CD4-positive, alpha-beta T cell (primary cell): ENCODE data around the gene IRF3. TPM values are rescaled to one million over a fixed set of nuclear protein-coding genes. Genes with fewer than 3 reads are reported as not detected.
A peak's percentile ranks its signal among the peaks of the same experiment; 100 is the strongest.

Source experiments
- ATAC-seq: fragments of 200-7000 bp; cut with Tn5 transposase; one replicate; pipeline ENCODE4 v1.10.0; 2022; ENCODE audit warnings: mild to moderate bottlenecking; ENCODE audit not compliant: poor library complexity
- CTCF ChIA-PET: fragments of 350-600 bp; sonication (Branson Sonifier 250); formaldehyde crosslinking; loops from one replicate; lab custom pipeline; 2021; ENCODE audit warnings: antibody characterized with exemption, inconsistent platforms; lab: Charles Lee
- POLR2A ChIA-PET: fragments of 350-600 bp; sonication (Branson Sonifier 250); formaldehyde crosslinking; loops from one replicate; lab custom pipeline; 2021; ENCODE audit warnings: antibody characterized with exemption, inconsistent platforms; lab: Charles Lee
- DNase-seq, 14 experiments: peaks; one replicate each; pipeline ENCODE4 v3.0.0-alpha.2; 2013 to 2020; ENCODE audit warnings: mixed read lengths in 2 of 14
- H3K27ac ChIP-seq, 2 donors: one replicate each; pipeline versions ENCODE4 v1.5.1 to v1.7.0; 2013; ENCODE audit warnings: low read length in 2 of 2, low read depth in 1 of 2, mild to moderate bottlenecking in 1 of 2
- H3K27me3 ChIP-seq, 2 experiments: 1 replicate in 1 of 2; 2 replicates in 1 of 2; pipeline versions ENCODE4 v1.6.1 to v1.7.0; 2013; ENCODE audit warnings: low read length in 2 of 2, control low read depth in 1 of 2, mild to moderate bottlenecking in 1 of 2, moderate library complexity in 1 of 2; ENCODE audit not compliant: insufficient read depth in 2 of 2, control insufficient read depth in 1 of 2
- H3K36me3 ChIP-seq: one replicate; pipeline ENCODE4 v1.6.1; 2013; ENCODE audit warnings: low read length, control low read depth; ENCODE audit not compliant: insufficient read depth
- H3K4me1 ChIP-seq: one replicate; pipeline ENCODE4 v1.6.1; 2013; ENCODE audit warnings: low read length, control low read depth; ENCODE audit not compliant: insufficient read depth
- H3K4me3 ChIP-seq: one replicate; pipeline ENCODE4 v1.5.1; 2013; ENCODE audit warnings: mild to moderate bottlenecking, low read length, moderate library complexity
- H3K9me3 ChIP-seq, 2 experiments: 1 replicate in 1 of 2; 2 replicates in 1 of 2; pipeline versions ENCODE4 v1.6.1 to v1.7.0; 2013; ENCODE audit warnings: low read length in 2 of 2, mild to moderate bottlenecking in 2 of 2, control low read depth in 1 of 2, moderate library complexity in 1 of 2; ENCODE audit not compliant: control insufficient read depth in 1 of 2, insufficient read depth in 1 of 2
- H3K27ac Mint-ChIP-seq: one replicate; pipeline ENCODE4 v1.8.0; 2020; ENCODE audit warnings: mixed read lengths
- H3K27me3 Mint-ChIP-seq: one replicate; pipeline ENCODE4 v1.8.0; 2021; ENCODE audit warnings: mixed read lengths
- H3K36me3 Mint-ChIP-seq: one replicate; pipeline ENCODE4 v1.8.0; 2021; ENCODE audit warnings: low read depth, mixed read lengths
- H3K4me1 Mint-ChIP-seq: one replicate; pipeline ENCODE4 v1.8.0; 2021; ENCODE audit warnings: low read depth, mixed read lengths
- H3K4me3 Mint-ChIP-seq: one replicate; pipeline ENCODE4 v1.8.0; 2020; ENCODE audit warnings: mild to moderate bottlenecking, mixed read lengths
- H3K9me3 Mint-ChIP-seq: one replicate; pipeline ENCODE4 v1.8.0; 2020; ENCODE audit warnings: mixed read lengths
- intact Hi-C, 2 experiments: fragments of 100-400 bp; cut with DNase I in 1 of 2; cut with micrococcal nuclease in 1 of 2; formaldehyde crosslinking; loops; one replicate each; pipeline versions ENCODE4 v1.15.1 to v1.9.0; 2023 to 2025; cut with DNase I, micrococcal nuclease
- total RNA-seq, 174 experiments: library from RNA in 2 of 174; stranded (reverse) in 2 of 174; gene quantifications; one replicate each; pipeline ENCODE4 v1.2.3 and lab custom pipeline; 2021 to 2026
- TF ChIP-seq, protein P1 (sequence below): fragments of 200-600 bp; IDR thresholded peaks from one replicate; pipeline ENCODE4 v1.8.0; 2022; ENCODE audit warnings: antibody characterized with exemption, mild to moderate bottlenecking

IRF3 gene
- total RNA-seq, 2 experiments from 2014 or later: 109 to 119 TPM

DNA sequence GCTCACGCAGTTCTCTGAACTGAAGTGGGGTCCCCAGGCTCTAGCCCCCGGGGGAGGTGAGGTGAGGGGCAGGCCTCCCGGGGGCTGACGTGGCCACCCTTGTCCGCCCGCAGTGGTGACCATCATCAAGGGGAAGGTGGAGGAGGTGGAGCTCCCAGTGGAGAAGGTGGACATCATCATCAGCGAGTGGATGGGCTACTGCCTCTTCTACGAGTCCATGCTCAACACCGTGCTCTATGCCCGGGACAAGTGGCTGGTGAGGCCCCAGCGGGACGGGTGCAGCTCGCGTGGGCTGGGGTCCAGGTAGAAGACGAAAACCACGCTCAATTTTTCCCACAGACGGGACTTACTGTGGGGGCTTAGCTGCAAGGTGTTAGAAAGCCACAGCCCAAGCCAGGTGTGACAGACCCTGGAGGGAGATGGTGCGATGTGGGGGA, 18.2 kb upstream of the IRF3 start:
- H3K36me3 Mint-ChIP-seq: peaks cover 67% of the 10 kb centered on the region
- no peak for ATAC-seq
- ChIA-PET POLR2A (no interaction called here), CTCF (no interaction called here)
- Histone ChIP-seq H3K27ac (no peak overlapping the region), H3K9me3 (no peaks in the 10 kb centered on the region), H3K36me3 (peaks cover 63% of the 10 kb centered on the region), H3K4me1 (peaks cover 30% of the 10 kb centered on the region), H3K4me3 (no peak overlapping the region), H3K27me3 (no peaks in the 10 kb centered on the region)
- peaks cover 13% of the 10 kb centered on the region for H3K4me1 Mint-ChIP-seq
- H3K27ac Mint-ChIP-seq: no peak overlapping the region
- no peak overlapping the region for H3K4me3 Mint-ChIP-seq
- DNase-seq: peak in 1 of 14 experiments; percentile 37
- no peaks in the 10 kb centered on the region for H3K9me3 Mint-ChIP-seq
- H3K27me3 Mint-ChIP-seq: no peaks in the 10 kb centered on the region
- intact Hi-C loops: no loop called here
- TF ChIP-seq, protein P1, sequence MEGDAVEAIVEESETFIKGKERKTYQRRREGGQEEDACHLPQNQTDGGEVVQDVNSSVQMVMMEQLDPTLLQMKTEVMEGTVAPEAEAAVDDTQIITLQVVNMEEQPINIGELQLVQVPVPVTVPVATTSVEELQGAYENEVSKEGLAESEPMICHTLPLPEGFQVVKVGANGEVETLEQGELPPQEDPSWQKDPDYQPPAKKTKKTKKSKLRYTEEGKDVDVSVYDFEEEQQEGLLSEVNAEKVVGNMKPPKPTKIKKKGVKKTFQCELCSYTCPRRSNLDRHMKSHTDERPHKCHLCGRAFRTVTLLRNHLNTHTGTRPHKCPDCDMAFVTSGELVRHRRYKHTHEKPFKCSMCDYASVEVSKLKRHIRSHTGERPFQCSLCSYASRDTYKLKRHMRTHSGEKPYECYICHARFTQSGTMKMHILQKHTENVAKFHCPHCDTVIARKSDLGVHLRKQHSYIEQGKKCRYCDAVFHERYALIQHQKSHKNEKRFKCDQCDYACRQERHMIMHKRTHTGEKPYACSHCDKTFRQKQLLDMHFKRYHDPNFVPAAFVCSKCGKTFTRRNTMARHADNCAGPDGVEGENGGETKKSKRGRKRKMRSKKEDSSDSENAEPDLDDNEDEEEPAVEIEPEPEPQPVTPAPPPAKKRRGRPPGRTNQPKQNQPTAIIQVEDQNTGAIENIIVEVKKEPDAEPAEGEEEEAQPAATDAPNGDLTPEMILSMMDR: no peak

DNA sequence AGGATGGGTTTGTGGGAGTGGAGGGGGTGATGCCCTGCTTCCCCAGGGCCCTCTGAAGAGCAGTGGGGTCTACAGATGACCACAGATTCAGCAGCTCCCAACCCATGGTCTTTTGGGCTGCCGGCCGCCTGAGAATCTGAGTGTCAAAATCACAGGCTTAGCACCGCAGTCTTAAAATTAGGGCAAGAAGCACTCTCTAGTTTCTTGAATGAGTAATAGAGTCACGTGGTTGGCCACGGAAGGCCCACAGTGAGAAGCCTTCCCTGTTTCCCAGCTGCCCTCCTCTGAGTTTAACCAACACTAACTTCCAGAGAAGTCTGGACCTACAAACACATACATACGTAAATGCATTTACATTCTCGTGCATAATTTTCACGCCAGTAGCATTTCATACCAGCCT, 16.6 kb upstream of the IRF3 start:
- no peaks in the 10 kb centered on the region for H3K27me3 Mint-ChIP-seq
- H3K9me3 Mint-ChIP-seq: no peaks in the 10 kb centered on the region
- peaks cover 43% of the 10 kb centered on the region for H3K4me1 ChIP-seq
- H3K9me3 ChIP-seq: no peaks in the 10 kb centered on the region
- peaks cover 23% of the 10 kb centered on the region for H3K4me1 Mint-ChIP-seq
- no peak overlapping the region for H3K27ac Mint-ChIP-seq
- peak in 1 of 14 experiments; percentile 40 for DNase-seq
- no peaks in the 10 kb centered on the region for H3K27me3 ChIP-seq
- no peak overlapping the region for H3K27ac ChIP-seq
- ChIA-PET POLR2A (no interaction called here), CTCF (no interaction called here)
- no peak overlapping the region for H3K4me3 ChIP-seq
- TF ChIP-seq, protein P1: no peak
- no peak for ATAC-seq
- intact Hi-C loops: no loop called here
- H3K36me3 Mint-ChIP-seq: peaks cover 64% of the 10 kb centered on the region
- H3K36me3 ChIP-seq: peaks cover 60% of the 10 kb centered on the region
- no peak overlapping the region for H3K4me3 Mint-ChIP-seq

DNA sequence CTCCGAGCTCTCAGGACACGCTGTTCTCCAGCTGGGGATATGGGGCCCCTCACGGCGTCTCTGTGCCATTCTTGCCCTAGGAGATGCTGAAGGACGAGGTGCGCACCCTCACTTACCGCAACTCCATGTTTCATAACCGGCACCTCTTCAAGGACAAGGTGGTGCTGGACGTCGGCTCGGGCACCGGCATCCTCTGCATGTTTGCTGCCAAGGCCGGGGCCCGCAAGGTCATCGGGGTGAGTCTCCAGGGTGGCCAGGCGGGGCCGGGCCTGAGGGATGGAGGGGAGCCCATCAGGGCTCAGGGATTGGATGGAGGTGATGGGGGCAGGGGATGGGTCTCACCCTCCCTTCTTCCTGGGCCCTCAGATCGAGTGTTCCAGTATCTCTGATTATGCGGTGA, 16.2 kb upstream of the IRF3 start:
- DNase-seq (peak in 1 of 14 experiments; percentile 44), ATAC-seq (no peak)
- Histone ChIP-seq H3K27me3 (no peaks in the 10 kb centered on the region), H3K4me1 (peaks cover 43% of the 10 kb centered on the region), H3K9me3 (no peaks in the 10 kb centered on the region), H3K27ac (no peak overlapping the region), H3K4me3 (no peak overlapping the region), H3K36me3 (peaks cover 60% of the 10 kb centered on the region)
- Mint-ChIP-seq H3K4me1 (peaks cover 27% of the 10 kb centered on the region), H3K4me3 (no peak overlapping the region), H3K27ac (no peak overlapping the region), H3K36me3 (peaks cover 69% of the 10 kb centered on the region), H3K9me3 (no peaks in the 10 kb centered on the region), H3K27me3 (no peaks in the 10 kb centered on the region)
- intact Hi-C loops: loop anchor here in 1 of 2 experiments (2.0 kb wide), 1 partner anchor 453 kb away; no protein-coding TSS in a partner anchor
- ChIA-PET POLR2A (interaction anchor here (1.1 kb wide), 1 partner anchor 179 kb away, joined by 3 read pairs; no protein-coding TSS in a partner anchor), CTCF (interaction anchor here (1.4 to 1.6 kb wide), 3 partner anchors 111 to 290 kb away, joined by 4 to 6 read pairs (median 4); no protein-coding TSS in a partner anchor)
- TF ChIP-seq, protein P1: no peak
